ENCODE results near the gene CD68.

CD68 gene

DNA sequence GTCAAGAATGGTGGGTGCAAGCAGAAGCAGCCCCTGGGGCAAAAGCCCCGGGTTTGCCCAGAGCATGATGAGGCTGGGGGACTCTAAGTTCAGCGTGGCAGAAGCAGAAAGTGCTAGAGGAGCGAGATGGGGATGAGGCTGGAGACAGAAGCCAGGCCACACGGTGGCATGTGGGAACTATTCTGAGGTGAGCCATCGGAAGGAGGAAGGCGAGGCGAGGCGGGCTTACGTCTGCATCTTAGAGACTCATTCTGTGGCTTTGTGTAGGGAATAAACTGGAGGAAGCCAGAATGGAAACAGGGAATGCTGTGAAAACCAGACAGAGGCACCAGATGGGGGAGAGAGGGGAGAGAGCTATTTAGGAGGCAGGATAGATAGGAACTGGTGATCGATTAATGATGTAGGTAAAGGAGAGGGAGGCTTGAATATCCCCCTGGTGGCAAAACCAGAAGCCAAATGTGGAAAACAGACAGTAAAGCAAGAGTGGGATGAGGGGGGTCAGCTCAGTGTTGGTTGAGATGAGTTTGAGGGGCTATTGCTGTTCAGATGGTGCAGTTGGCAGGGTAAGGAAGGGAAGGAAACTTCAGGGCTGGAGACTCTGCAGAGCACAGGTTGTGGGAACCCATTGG is 24.0 kb upstream of the CD68 start:
- no peak overlapping the region for H3K4me3 ChIP-seq (ENCODE audit: low read length)
- DNase-seq (ENCODE audit: low read depth) = no peak
- TF ChIP-seq, protein P1, sequence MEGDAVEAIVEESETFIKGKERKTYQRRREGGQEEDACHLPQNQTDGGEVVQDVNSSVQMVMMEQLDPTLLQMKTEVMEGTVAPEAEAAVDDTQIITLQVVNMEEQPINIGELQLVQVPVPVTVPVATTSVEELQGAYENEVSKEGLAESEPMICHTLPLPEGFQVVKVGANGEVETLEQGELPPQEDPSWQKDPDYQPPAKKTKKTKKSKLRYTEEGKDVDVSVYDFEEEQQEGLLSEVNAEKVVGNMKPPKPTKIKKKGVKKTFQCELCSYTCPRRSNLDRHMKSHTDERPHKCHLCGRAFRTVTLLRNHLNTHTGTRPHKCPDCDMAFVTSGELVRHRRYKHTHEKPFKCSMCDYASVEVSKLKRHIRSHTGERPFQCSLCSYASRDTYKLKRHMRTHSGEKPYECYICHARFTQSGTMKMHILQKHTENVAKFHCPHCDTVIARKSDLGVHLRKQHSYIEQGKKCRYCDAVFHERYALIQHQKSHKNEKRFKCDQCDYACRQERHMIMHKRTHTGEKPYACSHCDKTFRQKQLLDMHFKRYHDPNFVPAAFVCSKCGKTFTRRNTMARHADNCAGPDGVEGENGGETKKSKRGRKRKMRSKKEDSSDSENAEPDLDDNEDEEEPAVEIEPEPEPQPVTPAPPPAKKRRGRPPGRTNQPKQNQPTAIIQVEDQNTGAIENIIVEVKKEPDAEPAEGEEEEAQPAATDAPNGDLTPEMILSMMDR (IDR thresholded peaks at IDR 0.05; ENCODE audit: insufficient read depth, low read depth, low read length, missing control alignments) = peak; percentile 10

DNA sequence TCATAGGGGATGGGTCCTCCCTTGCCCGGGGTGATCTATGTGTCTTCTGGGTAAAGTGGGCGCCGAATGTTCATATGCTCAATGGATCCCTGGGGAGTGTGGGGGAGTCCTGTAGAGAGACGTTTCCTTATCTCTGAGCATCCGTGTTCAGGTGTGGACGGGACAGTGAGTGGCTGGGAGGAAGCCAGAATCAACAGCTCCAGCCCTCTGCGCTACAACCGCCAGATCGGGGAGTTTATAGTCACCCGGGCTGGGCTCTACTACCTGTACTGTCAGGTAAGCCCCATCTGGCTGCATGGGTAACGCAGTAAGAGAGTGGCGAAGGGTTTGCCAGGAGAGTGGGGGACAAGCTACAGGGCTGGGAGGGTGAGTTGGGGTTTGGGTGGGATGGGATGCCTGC is 22.8 kb upstream of the CD68 start:
- no peak for DNase-seq (ENCODE audit: low read depth)
- no peak overlapping the region for H3K4me3 ChIP-seq (ENCODE audit: low read length)
- TF ChIP-seq, protein P1 (IDR thresholded peaks at IDR 0.05; ENCODE audit: insufficient read depth, low read depth, low read length, missing control alignments) = no peak

DNA sequence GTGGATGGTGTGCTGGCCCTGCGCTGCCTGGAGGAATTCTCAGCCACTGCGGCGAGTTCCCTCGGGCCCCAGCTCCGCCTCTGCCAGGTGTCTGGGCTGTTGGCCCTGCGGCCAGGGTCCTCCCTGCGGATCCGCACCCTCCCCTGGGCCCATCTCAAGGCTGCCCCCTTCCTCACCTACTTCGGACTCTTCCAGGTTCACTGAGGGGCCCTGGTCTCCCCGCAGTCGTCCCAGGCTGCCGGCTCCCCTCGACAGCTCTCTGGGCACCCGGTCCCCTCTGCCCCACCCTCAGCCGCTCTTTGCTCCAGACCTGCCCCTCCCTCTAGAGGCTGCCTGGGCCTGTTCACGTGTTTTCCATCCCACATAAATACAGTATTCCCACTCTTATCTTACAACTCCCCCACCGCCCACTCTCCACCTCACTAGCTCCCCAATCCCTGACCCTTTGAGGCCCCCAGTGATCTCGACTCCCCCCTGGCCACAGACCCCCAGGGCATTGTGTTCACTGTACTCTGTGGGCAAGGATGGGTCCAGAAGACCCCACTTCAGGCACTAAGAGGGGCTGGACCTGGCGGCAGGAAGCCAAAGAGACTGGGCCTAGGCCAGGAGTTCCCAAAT is 22.2 kb upstream of the CD68 start:
- TF ChIP-seq, protein P1 (IDR thresholded peaks at IDR 0.05; ENCODE audit: insufficient read depth, low read depth, low read length, missing control alignments) = no peak
- no peak for DNase-seq (ENCODE audit: low read depth)
- no peak overlapping the region for H3K4me3 ChIP-seq (ENCODE audit: low read length)

DNA sequence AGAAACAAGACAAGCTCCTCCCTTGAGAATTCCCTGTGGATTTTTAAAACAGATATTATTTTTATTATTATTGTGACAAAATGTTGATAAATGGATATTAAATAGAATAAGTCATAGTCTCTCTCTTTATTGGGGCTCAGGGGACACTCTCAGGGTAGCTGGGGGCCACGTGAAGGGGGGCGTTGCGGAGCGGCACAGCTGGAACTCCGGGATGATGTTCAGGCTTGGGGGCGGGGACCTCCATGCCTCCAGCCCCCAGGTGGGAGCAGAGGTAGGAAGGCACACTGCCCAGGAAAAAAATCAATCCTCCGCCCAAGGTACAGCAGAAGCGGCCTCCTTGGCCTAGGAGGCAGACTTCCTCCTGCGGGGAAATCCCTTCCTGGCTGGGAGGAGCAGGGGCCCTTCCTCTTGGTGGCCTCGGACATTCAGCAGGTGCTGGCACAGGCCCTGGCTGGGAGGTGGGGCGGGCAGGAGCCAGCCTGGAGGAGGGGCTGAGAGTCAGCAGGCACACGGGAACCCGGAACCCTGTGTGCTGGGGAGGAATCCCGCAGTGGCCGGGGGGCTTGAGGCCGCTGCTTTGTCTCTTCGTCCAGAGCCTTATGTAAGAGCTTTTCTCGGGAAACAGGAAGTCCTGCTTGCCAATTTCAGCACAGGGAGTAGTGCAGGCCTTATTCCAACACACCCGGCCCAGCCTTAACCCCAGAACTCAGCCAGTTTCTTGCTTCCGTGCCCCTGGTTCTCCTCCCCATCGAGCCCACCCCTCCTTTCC is 21.5 kb upstream of the CD68 start:
- DNase-seq (ENCODE audit: low read depth) = peak; percentile 54
- H3K4me3 ChIP-seq (ENCODE audit: low read length) = peak overlapping the region; percentile 34

DNA sequence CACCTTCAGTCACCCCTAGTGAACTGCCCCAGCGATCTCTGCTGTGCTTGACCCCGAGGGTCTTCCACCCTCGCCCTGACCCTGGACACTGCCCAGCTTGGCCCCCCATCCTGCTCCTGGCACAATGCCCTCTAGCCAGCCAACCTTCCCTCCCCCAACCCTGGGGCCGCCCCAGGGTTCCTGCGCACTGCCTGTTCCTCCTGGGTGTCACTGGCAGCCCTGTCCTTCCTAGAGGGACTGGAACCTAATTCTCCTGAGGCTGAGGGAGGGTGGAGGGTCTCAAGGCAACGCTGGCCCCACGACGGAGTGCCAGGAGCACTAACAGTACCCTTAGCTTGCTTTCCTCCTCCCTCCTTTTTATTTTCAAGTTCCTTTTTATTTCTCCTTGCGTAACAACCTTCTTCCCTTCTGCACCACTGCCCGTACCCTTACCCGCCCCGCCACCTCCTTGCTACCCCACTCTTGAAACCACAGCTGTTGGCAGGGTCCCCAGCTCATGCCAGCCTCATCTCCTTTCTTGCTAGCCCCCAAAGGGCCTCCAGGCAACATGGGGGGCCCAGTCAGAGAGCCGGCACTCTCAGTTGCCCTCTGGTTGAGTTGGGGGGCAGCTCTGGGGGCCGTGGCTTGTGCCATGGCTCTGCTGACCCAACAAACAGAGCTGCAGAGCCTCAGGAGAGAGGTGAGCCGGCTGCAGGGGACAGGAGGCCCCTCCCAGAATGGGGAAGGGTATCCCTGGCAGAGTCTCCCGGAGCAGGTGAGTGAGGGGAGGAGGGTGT is 20.7 kb upstream of the CD68 start, which contains the start of gene TNFSF13:
TSS of gene TNFSF13 (plus strand) at position 207 of the 776 bp plus-strand sequence. CDS start at position 497, 290 bp downstream.
- TF ChIP-seq, protein P1 (IDR thresholded peaks at IDR 0.05; ENCODE audit: insufficient read depth, low read depth, low read length, missing control alignments) = no peak
- no peak for DNase-seq (ENCODE audit: low read depth)
- peak within 1 kb of the TSS; percentile 34 for H3K4me3 ChIP-seq (ENCODE audit: low read length)

More for the DNA sequence above, 21.5 kb upstream of the CD68 start:
- TF ChIP-seq, protein P1 (IDR thresholded peaks at IDR 0.05; ENCODE audit: insufficient read depth, low read depth, low read length, missing control alignments) = no peak

DNA sequence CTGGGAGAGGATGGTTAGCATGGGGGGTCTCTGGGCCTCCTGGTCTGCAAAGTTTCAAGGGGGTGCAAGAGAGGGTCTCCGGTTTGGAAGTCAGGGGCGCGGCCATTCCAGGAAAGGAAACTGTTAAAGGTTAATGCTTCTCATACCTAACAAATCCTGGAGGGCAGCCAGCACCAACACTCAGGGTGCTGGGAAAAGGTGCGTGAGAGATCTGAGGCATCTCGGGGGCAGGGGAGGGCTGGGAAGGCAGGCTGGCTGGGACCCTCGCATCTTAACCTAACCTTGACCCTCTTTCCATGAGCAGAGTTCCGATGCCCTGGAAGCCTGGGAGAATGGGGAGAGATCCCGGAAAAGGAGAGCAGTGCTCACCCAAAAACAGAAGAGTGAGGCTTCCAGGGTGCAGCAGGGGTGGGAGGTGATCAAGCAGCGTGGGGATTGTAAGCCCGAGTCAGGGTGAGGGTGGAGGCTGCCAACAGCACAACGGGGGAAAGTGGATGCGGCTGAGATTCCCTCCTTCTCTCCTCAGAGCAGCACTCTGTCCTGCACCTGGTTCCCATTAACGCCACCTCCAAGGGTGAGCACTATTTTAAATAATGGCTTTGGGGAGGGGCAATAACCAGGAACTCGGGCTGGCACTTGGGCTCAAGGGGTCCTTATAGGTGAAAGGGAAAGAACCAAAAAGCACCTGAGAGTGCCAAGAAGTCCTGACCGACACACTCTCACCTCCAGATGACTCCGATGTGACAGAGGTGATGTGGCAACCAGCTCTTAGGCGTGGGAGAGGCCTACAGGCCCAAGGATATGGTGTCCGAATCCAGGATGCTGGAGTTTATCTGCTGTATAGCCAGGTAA is 19.9 kb upstream of the CD68 start:
- TF ChIP-seq, protein P1 (IDR thresholded peaks at IDR 0.05; ENCODE audit: insufficient read depth, low read depth, low read length, missing control alignments) = no peak
- no peak overlapping the region for H3K4me3 ChIP-seq (ENCODE audit: low read length)
- DNase-seq (ENCODE audit: low read depth) = no peak

Measured in epithelial cell of esophagus (primary cell).